ENCODE results near the gene MTERF4.

Gene MTERF4

GRCh38 chr2:241136661-241137260 lies 34.7 kb upstream of the MTERF4 start (continued):
- no peak for TF ChIP-seq ZNF70 (CRISPR knock-in tag; IDR thresholded peaks at IDR 0.05)

- ATAC-seq, result no peak
- TF ChIP-seq POU6F1 (CRISPR knock-in tag; IDR thresholded peaks at IDR 0.05; ENCODE audit: borderline replicate concordance, low read depth) (no peak), ESRRG (CRISPR knock-in tag; IDR thresholded peaks at IDR 0.05) (no peak), CREB5 (CRISPR knock-in tag; IDR thresholded peaks at IDR 0.05; ENCODE audit: low read depth) (no peak), CSDC2 (CRISPR knock-in tag; IDR thresholded peaks at IDR 0.05) (no peak), ZFP30 (CRISPR knock-in tag; IDR thresholded peaks at IDR 0.05) (no peak), TCF4 (CRISPR knock-in tag; IDR thresholded peaks at IDR 0.05; ENCODE audit: borderline replicate concordance) (no peak), TOX (CRISPR knock-in tag; IDR thresholded peaks at IDR 0.05; ENCODE audit: borderline replicate concordance) (no peak), OSR1 (CRISPR knock-in tag; IDR thresholded peaks at IDR 0.05) (no peak), RARB (CRISPR knock-in tag; IDR thresholded peaks at IDR 0.05) (no peak), ARNTL (CRISPR knock-in tag; IDR thresholded peaks at IDR 0.05; ENCODE audit: borderline replicate concordance, low read depth) (no peak), PPARA (CRISPR knock-in tag; IDR thresholded peaks at IDR 0.05; ENCODE audit: borderline replicate concordance) (no peak), TSHZ2 (CRISPR knock-in tag; IDR thresholded peaks at IDR 0.05) (no peak), CSRNP3 (CRISPR knock-in tag; IDR thresholded peaks at IDR 0.05) (no peak), PATZ1 (CRISPR knock-in tag; IDR thresholded peaks at IDR 0.05; ENCODE audit: borderline replicate concordance) (no peak), ZFP3 (CRISPR knock-in tag; IDR thresholded peaks at IDR 0.05) (no peak), ZNF565 (CRISPR knock-in tag; conservative IDR thresholded peaks at IDR 0.05; ENCODE audit: low read depth) (no peak), ZC3H10 (CRISPR knock-in tag; IDR thresholded peaks at IDR 0.05) (no peak), ZNF8 (CRISPR knock-in tag; IDR thresholded peaks at IDR 0.05) (no peak), BACH2 (CRISPR knock-in tag; IDR thresholded peaks at IDR 0.05; ENCODE audit: borderline replicate concordance) (no peak)
These were observed 34.1 kb upstream of the MTERF4 start for GRCh38 chr2:241136191-241136590.

- TF ChIP-seq CSDC2 (CRISPR knock-in tag; IDR thresholded peaks at IDR 0.05), result no peak
- no peak for TF ChIP-seq OSR1 (CRISPR knock-in tag; IDR thresholded peaks at IDR 0.05)
- no peak for TF ChIP-seq ZNF70 (CRISPR knock-in tag; IDR thresholded peaks at IDR 0.05)
- no peak for TF ChIP-seq TCF4 (CRISPR knock-in tag; IDR thresholded peaks at IDR 0.05; ENCODE audit: borderline replicate concordance)
- no peak for TF ChIP-seq CREB5 (CRISPR knock-in tag; IDR thresholded peaks at IDR 0.05; ENCODE audit: low read depth)
- no peak for TF ChIP-seq ZNF8 (CRISPR knock-in tag; IDR thresholded peaks at IDR 0.05)
- TF ChIP-seq TOX (CRISPR knock-in tag; IDR thresholded peaks at IDR 0.05; ENCODE audit: borderline replicate concordance), result no peak
- no peak for TF ChIP-seq SNAI2 (CRISPR knock-in tag; IDR thresholded peaks at IDR 0.05)
- TF ChIP-seq ESRRG (CRISPR knock-in tag; IDR thresholded peaks at IDR 0.05), result no peak
- TF ChIP-seq GLIS3 (CRISPR knock-in tag; IDR thresholded peaks at IDR 0.05), result no peak
- no peak for TF ChIP-seq POU6F1 (CRISPR knock-in tag; IDR thresholded peaks at IDR 0.05; ENCODE audit: borderline replicate concordance, low read depth)
- TF ChIP-seq ISL1 (CRISPR knock-in tag; IDR thresholded peaks at IDR 0.05), result no peak
- TF ChIP-seq ZFP3 (CRISPR knock-in tag; IDR thresholded peaks at IDR 0.05), result no peak
- no peak for TF ChIP-seq RARB (CRISPR knock-in tag; IDR thresholded peaks at IDR 0.05)
- no peak for TF ChIP-seq ZNF565 (CRISPR knock-in tag; conservative IDR thresholded peaks at IDR 0.05; ENCODE audit: low read depth)
- TF ChIP-seq PPARA (CRISPR knock-in tag; IDR thresholded peaks at IDR 0.05; ENCODE audit: borderline replicate concordance), result no peak
- TF ChIP-seq ZFP30 (CRISPR knock-in tag; IDR thresholded peaks at IDR 0.05), result no peak
- no peak for TF ChIP-seq ARNTL (CRISPR knock-in tag; IDR thresholded peaks at IDR 0.05; ENCODE audit: borderline replicate concordance, low read depth)
- no peak for TF ChIP-seq BACH2 (CRISPR knock-in tag; IDR thresholded peaks at IDR 0.05; ENCODE audit: borderline replicate concordance)
- ATAC-seq, result no peak
These were observed 33.6 kb upstream of the MTERF4 start for GRCh38 chr2:241135737-241136136.
